ENCODE measurements around the gene GFRA1.
A peak's percentile ranks its signal among the peaks of the same experiment; 100 is the strongest.

GFRA1 gene, protein sequence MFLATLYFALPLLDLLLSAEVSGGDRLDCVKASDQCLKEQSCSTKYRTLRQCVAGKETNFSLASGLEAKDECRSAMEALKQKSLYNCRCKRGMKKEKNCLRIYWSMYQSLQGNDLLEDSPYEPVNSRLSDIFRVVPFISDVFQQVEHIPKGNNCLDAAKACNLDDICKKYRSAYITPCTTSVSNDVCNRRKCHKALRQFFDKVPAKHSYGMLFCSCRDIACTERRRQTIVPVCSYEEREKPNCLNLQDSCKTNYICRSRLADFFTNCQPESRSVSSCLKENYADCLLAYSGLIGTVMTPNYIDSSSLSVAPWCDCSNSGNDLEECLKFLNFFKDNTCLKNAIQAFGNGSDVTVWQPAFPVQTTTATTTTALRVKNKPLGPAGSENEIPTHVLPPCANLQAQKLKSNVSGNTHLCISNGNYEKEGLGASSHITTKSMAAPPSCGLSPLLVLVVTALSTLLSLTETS

DNA sequence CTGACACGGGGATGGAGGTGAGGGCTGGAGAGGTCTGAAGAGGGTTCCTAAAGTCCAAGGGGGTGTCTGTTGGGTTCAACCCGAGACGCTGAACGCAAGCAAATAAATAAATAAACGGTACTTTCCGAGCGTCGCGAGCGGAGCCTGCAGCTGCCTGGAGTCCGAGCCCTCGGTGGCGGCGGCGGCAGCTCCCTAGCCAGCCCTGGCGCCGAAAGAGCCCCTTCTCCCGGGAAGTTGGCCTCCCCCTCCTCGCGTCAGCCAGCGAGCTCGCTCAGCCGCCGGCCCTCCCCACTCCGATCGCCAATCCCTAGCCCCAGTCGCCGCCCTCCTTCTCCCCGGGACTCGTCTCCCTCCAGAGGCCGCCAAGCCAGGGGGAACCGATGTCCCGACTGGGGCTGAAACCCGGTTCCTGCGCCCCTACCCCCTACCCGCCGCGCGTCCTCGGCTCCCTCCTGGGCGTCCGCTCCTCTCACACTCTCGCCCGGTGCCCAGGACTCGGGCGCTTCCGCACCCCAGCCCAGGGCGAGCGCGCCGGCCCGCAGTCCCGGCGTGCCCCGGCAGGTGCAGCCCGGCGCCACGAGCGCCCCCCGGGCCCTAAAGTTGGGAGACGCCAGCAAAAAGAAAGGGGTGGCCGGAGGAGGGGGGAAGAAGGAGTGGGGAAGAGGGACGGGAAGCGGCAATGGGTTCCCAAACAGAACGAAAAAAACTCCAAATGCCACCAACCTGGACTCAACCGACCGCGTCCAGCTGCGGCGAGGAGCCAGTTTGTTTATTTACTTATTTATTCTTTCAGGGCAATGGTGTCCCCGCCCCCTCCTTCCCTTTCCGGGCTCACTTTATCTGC lies at the start of gene GFRA1:
TSS of gene GFRA1 (minus strand) at position 767 of the 844 bp plus-strand sequence. CDS start 1,177 bp downstream, outside the sequence.
- H3K4me3 Mint-ChIP-seq = peak within 1 kb of the TSS; percentile 68 to 74
- H3K27ac Mint-ChIP-seq = peak within 1 kb of the TSS in 1 of 2 donors; percentile 76
- ATAC-seq (peak; percentile 68), DNase-seq (peak in 1 of 2 donors; percentile 20)
- no peaks in the 10 kb centered on the region for H3K9me3 Mint-ChIP-seq
- H3K27me3 Mint-ChIP-seq = peaks cover 96% of the 10 kb centered on the region
- peaks cover 30% of the 10 kb centered on the region for H3K4me1 Mint-ChIP-seq

DNA sequence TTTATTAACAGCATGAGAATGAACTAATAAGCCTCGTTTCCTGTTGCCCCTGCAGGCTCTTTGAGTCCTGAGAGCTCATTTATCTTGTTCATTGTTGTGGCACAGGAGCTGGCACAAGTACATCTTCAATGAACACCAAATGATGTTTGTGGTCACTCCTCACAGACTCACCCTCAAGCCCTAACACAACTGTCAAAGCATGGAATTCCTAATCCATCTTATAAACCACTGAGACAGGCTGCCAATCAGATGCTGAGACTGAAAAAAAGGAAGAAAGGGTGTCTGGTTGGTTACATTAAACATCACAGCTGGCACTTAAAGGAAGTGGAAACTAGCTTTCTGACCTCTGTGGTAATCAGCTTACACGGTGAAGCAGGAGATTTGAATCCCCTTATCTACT lies 43.5 kb upstream of the GFRA1 start:
- no peaks in the 10 kb centered on the region for H3K27me3 Mint-ChIP-seq
- no peak overlapping the region for H3K4me3 Mint-ChIP-seq
- no peak for DNase-seq
- H3K27ac Mint-ChIP-seq = no peak overlapping the region
- H3K4me1 Mint-ChIP-seq = peaks cover 29% of the 10 kb centered on the region
- no peaks in the 10 kb centered on the region for H3K9me3 Mint-ChIP-seq
- ATAC-seq = no peak

DNA sequence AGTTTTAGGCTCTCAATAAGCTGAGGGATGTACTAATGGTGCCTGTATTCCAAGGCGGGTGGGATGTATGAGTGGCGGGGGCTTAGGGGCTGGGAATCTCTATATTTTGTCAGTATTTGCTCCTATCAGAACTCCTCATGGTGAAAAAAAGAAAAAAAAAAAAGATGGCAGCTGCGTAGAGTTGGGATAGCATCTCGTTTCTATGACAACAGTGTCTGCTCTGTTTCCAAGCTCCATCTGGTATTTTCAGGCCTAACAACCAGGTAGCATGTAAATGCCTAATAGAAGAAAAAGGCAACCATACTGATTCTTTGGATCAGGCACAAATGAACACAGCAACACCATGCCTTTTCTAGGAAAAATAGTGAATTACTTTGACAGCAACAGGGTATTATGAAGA lies 39.5 kb upstream of the GFRA1 start:
- Mint-ChIP-seq H3K27me3 (peaks cover 7% of the 10 kb centered on the region), H3K9me3 (no peaks in the 10 kb centered on the region), H3K27ac (no peak overlapping the region), H3K4me1 (peaks cover 28% of the 10 kb centered on the region), H3K4me3 (no peak overlapping the region)
- no peak for DNase-seq
- ATAC-seq = no peak

DNA sequence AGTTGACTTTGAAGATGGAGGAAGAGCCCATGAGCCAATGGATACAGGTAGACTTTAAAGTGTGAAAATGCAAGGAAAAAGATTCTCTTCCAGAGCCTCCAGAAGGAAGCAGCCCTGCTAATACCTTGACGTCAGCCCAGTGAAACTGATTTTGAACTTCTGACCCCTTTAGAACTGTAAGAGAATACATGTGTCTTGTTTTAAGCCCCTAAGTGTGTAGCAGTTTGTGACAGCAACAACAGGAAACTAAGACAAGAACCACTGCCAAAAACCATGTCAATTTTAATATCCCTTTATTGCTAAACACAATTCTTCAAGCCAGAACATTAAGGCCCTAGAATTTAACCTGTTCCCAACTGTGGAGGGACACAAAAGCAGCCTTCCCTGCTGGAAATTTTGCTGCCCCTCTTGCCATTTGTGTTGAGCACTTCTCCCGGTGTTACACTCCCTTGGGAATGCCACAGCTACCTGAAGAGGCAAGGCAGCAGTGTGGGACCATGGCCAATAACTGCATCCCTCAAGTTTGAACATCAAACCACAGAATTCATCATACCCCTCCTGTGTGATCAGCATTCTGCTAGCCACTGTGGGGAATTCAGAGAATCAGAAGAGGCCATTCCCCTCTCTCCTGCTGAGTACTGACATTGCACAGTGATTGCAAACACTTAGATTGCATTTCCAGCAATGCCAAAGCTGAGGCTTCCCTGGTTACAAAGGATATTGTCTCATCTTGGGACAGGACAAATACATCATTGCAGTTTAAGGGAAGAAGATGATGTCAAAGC lies 38.9 kb upstream of the GFRA1 start:
- DNase-seq = no peak
- Mint-ChIP-seq H3K27ac (no peak overlapping the region), H3K9me3 (no peaks in the 10 kb centered on the region), H3K4me3 (no peak overlapping the region), H3K27me3 (peaks cover 7% of the 10 kb centered on the region), H3K4me1 (peaks cover 22% of the 10 kb centered on the region)
- no peak for ATAC-seq

DNA sequence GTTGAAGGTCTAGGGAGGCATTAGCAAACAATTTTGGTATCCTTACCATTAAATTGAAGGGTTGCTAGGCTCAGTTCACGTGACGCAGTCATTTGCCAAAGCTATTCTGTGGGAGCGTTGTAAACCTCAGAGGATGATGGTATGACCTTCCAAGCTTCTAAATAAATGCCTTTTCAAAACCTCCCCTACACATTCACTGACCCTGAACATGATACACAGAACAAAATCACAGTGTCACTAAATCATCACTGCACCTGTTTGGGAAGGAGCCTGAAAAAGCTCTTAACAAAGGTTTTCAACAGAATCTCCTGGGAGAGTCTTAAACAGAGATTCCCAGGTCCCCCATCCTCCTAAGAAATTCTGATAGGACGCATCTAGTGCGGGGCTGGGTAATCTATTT lies 38.0 kb upstream of the GFRA1 start:
- Mint-ChIP-seq H3K4me1 (peaks cover 13% of the 10 kb centered on the region), H3K27ac (no peak overlapping the region), H3K9me3 (no peaks in the 10 kb centered on the region), H3K27me3 (peaks cover 7% of the 10 kb centered on the region), H3K4me3 (no peak overlapping the region)
- DNase-seq (no peak), ATAC-seq (no peak)

DNA sequence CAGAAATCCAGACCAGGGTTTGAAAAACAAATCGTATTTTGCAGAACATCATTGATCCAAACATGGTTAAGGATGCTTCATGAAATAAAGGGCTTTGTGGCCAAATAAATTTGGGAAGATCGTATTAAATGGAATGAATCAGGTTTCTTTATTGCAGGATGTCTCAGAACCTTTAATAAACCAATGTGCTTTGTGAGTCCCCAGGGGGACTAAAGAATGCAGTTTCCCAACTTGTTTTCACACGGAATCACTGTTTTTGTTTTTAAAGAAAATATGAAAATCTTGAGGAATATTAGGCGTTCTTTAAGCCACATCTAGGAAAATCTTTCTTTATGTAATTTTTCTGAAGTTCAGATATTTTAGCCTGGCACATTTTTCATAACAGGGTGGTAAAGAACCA lies 34.4 kb upstream of the GFRA1 start:
- Mint-ChIP-seq H3K4me1 (no peaks in the 10 kb centered on the region), H3K9me3 (peaks cover 5% of the 10 kb centered on the region in 2 donors), H3K27me3 (peaks cover 7% of the 10 kb centered on the region), H3K27ac (no peak overlapping the region), H3K4me3 (no peak overlapping the region)
- DNase-seq = no peak
- no peak for ATAC-seq

DNA sequence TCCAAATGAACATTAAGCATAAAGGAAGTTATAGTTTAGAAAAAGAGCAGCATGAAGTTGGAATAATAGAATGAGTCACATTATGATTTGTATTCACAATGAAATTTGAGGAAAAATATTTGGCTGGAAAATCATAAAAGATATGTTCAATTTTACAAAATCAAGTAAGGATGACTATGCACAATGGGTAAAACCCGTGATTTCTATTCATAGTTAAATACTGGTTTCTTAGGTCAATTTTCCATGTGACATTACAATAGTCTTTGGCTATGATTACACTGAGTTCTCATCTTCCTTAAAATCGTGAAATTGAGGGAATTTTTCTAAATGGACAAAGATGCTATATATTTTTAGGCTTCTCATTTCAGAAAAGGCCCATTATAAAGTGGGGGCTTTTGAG lies 33.8 kb upstream of the GFRA1 start:
- Mint-ChIP-seq H3K4me3 (no peak overlapping the region), H3K4me1 (no peaks in the 10 kb centered on the region), H3K27ac (no peak overlapping the region), H3K9me3 (peaks cover 5% of the 10 kb centered on the region in 2 donors), H3K27me3 (peaks cover 7% of the 10 kb centered on the region)
- DNase-seq (no peak), ATAC-seq (no peak)

DNA sequence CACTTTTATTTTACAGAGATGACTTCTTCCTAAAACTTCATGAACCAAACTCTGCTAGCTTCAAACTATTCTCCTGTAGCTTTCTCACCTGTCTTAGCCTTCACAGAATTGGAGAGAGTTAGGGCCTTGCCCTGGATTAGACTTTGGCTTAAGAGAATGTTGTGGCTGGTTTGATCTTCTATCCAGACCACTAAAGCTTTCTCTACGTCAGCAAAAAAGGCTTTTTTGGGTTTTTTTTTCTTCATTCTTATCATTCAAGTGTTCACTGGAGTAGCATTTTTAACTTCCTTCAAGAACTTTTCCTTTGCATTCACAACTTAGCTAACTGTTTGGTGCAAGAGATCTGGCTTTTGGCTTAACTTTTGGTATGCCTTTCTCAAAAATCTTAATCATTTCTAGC lies 31.9 kb upstream of the GFRA1 start:
- Mint-ChIP-seq H3K4me3 (no peak overlapping the region), H3K9me3 (peaks cover 5% of the 10 kb centered on the region in 2 donors), H3K27ac (no peak overlapping the region), H3K27me3 (peaks cover 7% of the 10 kb centered on the region), H3K4me1 (no peaks in the 10 kb centered on the region)
- ATAC-seq (no peak), DNase-seq (no peak)

DNA sequence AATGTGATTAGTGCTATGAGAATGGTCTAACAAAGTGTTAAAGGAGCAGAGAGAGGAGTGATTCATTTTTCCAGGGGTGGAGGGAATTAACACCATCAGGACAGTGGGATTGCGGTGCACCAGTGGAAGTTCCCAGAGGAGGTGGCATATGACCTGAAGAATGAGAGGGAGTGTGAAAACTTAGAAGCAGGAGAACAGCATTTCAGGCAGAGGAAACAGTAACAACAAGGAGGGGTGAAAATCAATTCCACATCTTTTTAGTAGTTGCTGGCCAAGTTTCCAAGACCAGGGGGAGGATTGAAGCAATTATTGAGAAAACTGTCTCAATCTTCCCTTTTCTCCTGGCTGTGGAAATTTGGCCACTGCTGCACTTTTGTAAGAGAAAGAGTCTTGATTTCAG lies 27.5 kb upstream of the GFRA1 start:
- Mint-ChIP-seq H3K27ac (no peak overlapping the region), H3K9me3 (peaks cover 5% of the 10 kb centered on the region in 2 donors), H3K4me3 (no peak overlapping the region), H3K4me1 (no peaks in the 10 kb centered on the region), H3K27me3 (peaks cover 14% of the 10 kb centered on the region)
- DNase-seq (no peak), ATAC-seq (no peak)

DNA sequence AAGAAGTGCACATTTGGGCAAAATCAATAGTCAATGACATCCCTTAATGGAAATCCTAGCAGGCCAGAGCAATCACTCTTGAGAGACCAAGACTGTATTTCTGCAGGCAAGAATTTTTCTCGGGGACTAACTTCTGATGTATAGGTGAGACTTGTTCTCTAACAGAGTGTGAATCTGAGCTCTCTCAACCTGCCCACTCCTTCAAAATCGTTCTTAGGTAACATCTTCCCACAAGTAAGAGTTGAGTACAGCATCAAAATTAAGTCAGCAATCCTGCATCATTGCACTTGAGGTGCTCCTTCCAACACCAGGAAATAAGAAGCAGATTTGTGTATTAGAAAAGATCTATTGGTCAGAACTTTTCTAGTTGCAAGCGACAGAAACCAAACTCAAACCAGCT lies 25.6 kb upstream of the GFRA1 start:
- peaks cover 5% of the 10 kb centered on the region in 2 donors for H3K9me3 Mint-ChIP-seq
- no peak overlapping the region for H3K4me3 Mint-ChIP-seq
- peaks cover 14% of the 10 kb centered on the region for H3K27me3 Mint-ChIP-seq
- ATAC-seq = no peak
- no peak for DNase-seq
- H3K27ac Mint-ChIP-seq = no peak overlapping the region
- H3K4me1 Mint-ChIP-seq = no peaks in the 10 kb centered on the region

DNA sequence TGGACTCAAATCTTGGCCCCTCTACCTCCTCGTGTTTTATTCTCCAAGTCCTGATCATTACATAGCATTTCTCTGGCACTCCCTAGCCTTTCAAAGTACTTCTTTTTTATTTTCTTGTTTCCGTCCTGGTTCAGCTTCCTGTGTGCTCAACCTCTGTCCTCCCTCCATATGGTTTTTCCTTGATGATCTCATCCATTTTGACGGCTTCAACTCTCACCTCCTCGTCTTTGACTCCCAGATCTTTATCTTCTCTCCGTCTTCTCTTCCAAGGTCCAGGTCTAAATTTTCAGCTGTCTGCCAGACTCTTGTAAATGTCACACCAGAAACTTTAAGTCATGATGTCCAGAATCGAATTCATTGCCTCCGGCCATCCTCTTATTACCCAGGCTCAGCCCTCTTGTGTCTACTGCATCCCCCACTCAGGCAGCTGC lies 23.3 kb upstream of the GFRA1 start:
- H3K4me1 Mint-ChIP-seq = no peaks in the 10 kb centered on the region
- no peaks in the 10 kb centered on the region for H3K9me3 Mint-ChIP-seq
- DNase-seq = no peak
- no peak overlapping the region for H3K27ac Mint-ChIP-seq
- no peak for ATAC-seq
- H3K27me3 Mint-ChIP-seq = peaks cover 14% of the 10 kb centered on the region
- no peak overlapping the region for H3K4me3 Mint-ChIP-seq

DNA sequence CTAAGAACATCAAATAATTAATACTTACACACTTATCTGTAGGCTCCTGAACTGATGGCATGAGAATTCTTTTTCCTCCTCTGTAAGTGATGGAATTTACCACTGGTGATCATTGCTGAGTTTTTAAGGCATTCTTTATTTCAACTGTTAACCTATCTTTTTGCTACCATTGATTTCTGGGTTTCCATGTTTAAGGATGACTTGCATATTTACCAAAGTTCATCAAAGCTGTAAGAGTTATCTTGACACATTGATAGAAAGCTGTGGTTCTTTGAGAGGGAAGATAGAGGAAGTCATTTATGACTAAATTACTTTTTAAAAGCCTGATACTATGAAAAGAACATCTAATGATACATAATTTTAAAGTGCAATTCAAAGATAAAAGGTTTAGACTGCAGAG lies 19.5 kb upstream of the GFRA1 start:
- H3K27me3 Mint-ChIP-seq = peaks cover 34% of the 10 kb centered on the region
- H3K4me3 Mint-ChIP-seq = no peak overlapping the region
- no peaks in the 10 kb centered on the region for H3K4me1 Mint-ChIP-seq
- H3K27ac Mint-ChIP-seq = no peak overlapping the region
- DNase-seq (no peak), ATAC-seq (no peak)
- no peaks in the 10 kb centered on the region for H3K9me3 Mint-ChIP-seq

DNA sequence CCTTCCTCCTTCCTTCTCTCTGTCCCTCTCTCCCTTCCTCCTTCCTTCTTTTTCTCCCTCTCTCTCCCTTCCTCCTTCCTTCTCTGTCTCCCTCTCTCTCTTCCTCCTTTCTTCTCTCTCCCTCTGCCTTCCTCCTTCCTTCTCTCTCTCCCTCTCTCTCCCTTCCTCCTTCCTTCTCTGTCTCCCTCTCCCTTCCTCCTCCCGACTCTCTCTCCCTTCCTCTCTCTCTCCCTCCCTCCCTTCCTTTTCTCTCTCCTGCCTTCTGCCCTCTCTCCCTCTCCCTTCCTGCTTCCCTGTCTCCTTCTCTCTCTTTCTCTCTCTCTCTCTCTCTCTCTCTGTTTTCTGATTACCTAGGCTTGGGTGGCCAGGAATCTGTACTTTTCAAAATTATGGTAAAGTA lies 16.6 kb upstream of the GFRA1 start:
- ATAC-seq (no peak), DNase-seq (no peak)
- Mint-ChIP-seq H3K4me1 (peaks cover 5% of the 10 kb centered on the region), H3K9me3 (no peaks in the 10 kb centered on the region), H3K27ac (no peak overlapping the region), H3K27me3 (peaks cover 20% of the 10 kb centered on the region), H3K4me3 (no peak overlapping the region)

DNA sequence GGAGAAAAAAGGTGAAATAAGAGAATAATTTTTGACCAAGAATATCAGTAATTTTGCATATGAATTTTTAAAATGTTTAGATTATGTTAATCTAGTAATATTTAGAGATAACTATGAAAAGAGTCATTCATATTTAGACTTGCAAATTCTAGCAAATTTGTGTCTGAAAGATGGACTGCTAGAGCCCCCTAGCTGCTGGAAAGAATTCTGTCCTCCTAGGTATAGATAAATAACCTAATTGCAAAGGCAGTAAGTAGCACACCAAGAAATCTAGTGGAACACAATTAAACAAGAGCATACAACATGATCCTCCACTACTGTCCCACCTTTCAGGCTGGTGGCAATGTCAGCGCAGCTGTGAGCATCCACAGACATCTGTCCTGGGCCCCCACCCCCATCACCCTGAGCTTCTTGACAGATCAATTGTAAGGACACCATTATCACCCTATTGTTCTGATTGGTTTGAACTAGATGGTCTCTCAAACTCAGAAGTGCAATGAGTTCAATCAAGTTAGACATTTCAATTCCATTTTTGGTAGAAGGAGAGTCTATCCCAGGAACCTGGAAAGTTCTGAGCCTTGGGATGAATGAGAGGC lies 15.0 kb upstream of the GFRA1 start:
- H3K9me3 Mint-ChIP-seq = no peaks in the 10 kb centered on the region
- no peak overlapping the region for H3K4me3 Mint-ChIP-seq
- ATAC-seq (peak; percentile 45), DNase-seq (peak in 1 of 2 donors; percentile 26)
- H3K4me1 Mint-ChIP-seq = peaks cover 5% of the 10 kb centered on the region
- no peak overlapping the region for H3K27ac Mint-ChIP-seq
- peaks cover 20% of the 10 kb centered on the region for H3K27me3 Mint-ChIP-seq

DNA sequence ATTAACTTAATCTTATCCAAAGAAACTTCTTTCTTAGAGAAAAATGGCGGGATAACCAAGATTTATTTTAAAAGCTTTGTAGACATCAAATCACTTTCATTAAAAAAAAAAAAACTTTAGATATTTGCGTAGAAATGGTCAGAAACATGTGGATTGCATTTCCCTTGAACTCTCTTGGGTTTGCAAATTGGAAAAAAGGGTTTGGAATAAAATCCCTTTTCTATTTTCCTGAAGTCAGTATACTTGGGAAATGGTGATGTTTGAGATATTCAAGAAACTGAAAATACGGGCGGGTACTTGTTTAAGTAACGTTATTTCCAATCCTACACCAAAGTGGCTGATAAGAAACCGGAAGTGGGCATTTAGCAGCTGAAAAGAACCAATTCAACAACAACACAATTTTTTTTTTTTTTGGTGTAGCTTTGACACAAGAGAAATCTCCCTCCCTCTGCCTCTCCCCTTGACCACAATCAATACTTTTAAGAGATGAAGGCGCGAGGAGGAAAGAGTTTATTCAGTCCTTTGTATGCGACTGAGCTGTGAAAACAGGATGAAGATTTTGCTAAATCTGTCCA lies 13.7 kb upstream of the GFRA1 start:
- Mint-ChIP-seq H3K4me3 (no peak overlapping the region), H3K9me3 (no peaks in the 10 kb centered on the region), H3K27ac (no peak overlapping the region), H3K4me1 (peaks cover 5% of the 10 kb centered on the region), H3K27me3 (peaks cover 20% of the 10 kb centered on the region)
- no peak for ATAC-seq
- no peak for DNase-seq
